ENCODE results near the gene POFUT2.

The POFUT2 gene

GRCh38 chr21:45296638-45297037 lies 8.9 kb upstream of the POFUT2 start:
- no peak for DNase-seq

- DNase-seq = no peak
These were observed 8.1 kb upstream of the POFUT2 start for GRCh38 chr21:45295576-45296365.

- DNase-seq = no peak
These were observed 7.0 kb upstream of the POFUT2 start for GRCh38 chr21:45294509-45295291.

DNA sequence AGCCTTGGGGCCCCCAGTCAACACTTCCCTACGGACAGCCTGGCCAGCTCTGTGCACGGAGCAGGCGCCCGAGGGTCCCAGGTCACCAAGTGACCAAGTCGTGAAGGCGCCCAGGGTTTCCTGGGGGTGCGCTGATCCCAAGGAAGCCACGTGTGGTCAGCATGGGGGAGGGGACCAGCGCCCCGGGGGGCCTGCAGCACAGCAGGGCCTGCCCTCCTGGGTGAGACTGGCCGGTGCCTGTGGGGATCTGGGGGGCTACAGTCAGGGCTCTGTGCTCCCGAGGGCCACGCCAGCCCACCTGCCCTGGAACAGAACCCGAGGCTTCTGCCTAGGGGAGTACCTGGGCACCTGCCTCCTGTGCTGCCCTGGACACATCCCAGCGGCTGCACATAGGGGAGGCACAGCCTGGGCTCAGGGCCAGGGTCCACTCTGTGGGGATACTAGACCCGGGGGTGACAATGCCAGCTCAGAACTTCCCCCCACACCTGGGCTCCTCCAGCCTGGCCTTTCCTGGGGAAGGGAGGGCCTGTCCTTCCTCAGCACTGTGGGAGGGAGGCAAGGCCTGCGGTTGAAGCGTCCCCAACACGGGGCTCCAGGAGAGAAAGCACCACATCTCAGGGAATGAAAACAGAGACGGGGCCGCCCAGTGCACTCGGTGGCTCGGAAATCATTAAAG lies 6.2 kb upstream of the POFUT2 start:
- no peak for DNase-seq

- no peak for DNase-seq
These were observed 5.6 kb upstream of the POFUT2 start for GRCh38 chr21:45293220-45293725.

DNA sequence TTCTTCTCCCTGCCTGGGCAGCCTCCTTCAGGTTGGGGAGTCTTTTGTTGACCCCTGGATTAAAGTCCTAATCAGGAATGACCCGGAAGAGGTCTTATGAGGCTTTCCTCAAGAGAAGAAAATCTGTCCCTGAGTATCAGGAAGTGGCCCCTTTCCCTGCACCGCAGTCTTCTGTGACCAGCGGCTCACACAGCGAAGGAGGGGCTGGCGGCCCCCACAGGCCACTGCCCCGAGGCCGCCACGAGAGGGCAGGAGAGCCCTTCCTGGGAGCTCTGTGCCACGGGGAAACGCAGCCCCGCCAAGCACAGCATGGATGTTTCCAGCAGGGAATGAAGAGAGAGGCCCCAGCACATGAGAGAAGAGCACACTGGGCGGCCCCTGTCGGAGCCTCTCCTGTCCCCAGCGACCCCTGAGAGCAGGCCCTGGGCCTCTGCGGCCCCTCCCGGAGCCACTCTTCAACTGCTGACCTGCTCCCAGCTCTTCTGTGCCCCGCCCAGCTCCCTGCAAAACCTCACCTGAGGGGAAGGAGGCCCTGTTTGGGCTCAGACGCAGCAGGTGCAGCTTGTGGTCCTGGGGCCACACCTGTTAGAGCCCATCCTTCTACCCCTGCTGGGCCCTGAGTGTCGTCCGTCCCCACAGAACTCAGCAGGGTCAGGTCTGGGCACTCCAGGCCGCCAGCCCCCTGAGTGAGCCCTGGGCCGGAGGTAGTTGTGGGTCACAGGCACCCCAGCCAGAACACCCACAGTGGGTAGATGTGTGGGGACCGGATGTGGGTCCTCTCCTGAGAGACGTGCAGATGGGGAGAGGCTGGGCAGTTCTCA lies 4.9 kb upstream of the POFUT2 start:
- DNase-seq = peak; percentile 74

GRCh38 chr21:45291613-45292398 lies 4.1 kb upstream of the POFUT2 start:
- no peak for DNase-seq

- DNase-seq = no peak
These were observed 3.4 kb upstream of the POFUT2 start for GRCh38 chr21:45290948-45291612.

- no peak for DNase-seq
These were observed 2.2 kb upstream of the POFUT2 start for GRCh38 chr21:45289655-45290515.

DNA sequence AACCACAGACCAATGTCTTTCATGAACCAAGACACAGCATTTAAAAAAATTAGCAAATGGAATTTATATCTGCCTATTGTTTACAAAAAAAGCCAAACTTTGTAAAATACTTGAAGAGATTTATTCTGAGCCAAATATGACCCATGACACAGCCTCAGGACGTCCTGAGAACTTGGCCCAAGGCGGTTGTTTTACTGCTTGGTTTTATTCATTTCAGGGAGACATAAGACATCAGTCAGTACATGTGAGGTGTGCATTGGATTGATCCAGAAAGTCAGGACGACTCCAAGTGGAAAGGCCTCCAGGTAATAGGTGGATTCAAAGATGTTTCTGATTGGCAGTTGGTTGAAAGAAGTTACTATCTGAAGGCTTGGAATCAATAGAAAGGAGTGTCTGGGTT lies 1.4 kb upstream of the POFUT2 start:
- no peak for DNase-seq

DNA sequence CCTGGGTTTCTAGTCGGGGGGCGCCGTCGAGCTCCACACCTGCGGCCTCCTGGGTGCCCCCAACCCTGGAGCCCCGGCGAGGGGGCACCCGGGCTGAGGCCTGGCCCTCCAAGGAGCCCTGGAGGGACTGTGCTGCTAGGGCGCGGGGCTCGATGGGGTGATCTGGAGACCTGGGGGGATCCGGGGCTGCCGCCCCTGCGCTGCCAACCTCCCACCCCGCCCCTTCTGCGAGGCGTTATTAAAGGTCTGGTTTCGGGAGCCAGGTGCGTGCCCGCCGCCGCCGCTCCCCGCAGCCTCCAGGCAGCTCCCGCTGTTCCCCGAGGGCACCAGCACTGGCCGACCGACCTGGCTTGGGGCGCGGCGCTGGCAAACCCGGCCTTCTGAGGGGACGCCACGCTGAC lies 746 bp upstream of the POFUT2 start:
- no peak for DNase-seq

DNA sequence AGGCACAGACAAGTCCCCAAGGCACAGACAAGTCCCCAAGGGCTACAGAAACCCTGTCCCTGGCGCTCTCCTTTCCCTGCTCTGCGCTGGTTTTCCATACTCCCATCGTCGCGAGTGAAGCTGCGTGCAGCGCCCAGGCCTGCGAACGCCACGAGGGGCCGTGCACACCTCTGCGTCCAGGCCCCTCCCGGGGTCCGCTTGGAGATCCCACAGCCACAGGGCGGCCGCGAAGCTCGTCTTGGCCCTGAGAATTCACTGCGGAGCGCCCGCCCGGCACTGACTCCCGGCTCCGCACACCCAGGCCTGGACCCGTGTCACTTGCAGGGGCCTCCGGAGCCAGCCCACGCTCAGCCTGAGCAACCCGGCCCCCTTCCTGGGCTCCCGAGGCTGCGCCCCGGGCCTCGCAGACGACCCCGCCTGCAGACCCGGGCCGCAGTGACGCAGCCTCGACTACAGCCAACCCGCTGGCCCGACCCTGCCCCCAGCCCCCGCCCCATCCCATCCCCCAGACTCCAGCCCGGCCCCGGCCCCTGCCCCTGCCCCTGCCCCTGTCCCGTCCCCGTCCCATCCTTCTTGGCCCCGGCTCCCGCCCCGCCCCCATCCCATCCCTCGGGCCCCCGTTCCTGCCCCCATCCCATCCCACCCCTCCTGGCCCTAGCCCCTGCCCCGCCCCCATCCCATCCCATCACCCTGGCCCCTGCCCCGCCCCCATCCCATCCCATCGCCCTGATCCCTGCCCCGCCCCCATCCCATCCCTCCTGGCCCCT lies 841 bp downstream of the POFUT2 start:
- DNase-seq = no peak

- DNase-seq = no peak
These were observed 2.3 kb downstream of the POFUT2 start for GRCh38 chr21:45285266-45285931.

GRCh38 chr21:45284456-45284741 lies 3.3 kb downstream of the POFUT2 start:
- DNase-seq = no peak

DNA sequence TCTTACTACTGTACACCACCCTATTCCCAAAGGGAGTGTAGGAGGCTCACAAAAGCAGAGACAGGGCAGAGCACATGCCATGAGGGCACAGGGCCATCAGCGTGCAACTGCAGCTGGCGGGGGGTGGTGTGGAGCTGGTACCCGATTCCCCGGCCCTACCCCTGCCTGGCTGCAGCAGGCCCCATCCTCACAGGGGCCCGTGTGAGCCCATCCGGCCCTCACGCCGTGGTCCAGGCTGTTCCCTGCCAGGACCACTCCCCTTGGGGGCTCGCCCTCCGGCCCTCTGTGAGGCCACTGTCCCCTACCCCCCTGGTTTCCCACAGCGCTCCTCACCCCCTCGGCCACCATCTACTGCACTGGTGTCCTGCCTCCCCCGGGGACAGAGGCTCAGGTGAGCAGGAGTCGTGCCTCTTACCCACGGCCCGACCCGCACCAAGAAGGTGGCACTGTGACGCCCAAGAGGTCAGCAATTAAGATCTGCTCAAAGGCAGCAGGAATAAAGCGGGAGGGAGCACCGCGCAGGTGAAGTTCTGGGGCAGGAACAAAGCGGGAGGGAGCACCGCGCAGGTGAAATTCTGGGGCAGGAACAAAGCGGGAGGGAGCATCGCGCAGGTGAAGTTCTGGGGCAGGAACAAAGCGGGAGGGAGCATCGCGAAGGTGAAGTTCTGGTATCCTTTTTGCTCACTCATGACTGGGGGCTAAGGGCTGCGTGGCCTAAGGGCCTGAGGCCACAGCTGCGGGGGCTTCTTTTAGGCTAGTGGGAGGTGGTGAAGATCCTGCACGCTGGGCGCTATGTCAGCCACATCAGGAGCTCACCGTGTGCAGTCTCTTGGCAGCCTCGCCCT lies 3.9 kb downstream of the POFUT2 start:
- DNase-seq = no peak

DNA sequence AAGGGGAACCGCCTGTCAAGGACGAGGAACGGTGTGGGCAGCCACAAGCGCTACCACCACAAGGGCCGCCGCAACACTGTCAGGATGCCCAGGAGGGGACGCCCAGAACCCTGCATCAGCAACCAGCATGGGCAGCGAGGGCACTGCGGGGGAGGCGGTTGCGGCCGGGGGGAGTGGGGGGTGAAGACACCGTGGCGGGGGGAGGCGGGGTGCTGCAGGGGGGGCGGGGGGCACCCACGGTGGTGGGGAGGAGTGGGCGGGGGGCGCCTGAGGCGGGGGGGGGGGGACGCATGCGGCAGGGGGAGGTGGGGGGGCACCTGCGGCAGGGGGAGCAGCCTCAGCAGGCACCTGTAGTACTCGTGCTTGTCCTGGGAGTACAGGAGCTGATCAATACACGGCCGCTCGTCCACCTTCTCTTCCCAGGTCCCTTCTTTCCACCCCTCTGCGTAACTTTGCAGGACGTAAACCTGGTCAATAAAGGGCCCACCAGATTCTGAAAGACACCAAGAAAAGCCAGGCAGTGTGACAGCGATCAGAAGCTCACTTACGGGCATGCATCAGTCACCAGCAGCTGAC lies 4.6 kb downstream of the POFUT2 start:
- no peak for DNase-seq

DNA sequence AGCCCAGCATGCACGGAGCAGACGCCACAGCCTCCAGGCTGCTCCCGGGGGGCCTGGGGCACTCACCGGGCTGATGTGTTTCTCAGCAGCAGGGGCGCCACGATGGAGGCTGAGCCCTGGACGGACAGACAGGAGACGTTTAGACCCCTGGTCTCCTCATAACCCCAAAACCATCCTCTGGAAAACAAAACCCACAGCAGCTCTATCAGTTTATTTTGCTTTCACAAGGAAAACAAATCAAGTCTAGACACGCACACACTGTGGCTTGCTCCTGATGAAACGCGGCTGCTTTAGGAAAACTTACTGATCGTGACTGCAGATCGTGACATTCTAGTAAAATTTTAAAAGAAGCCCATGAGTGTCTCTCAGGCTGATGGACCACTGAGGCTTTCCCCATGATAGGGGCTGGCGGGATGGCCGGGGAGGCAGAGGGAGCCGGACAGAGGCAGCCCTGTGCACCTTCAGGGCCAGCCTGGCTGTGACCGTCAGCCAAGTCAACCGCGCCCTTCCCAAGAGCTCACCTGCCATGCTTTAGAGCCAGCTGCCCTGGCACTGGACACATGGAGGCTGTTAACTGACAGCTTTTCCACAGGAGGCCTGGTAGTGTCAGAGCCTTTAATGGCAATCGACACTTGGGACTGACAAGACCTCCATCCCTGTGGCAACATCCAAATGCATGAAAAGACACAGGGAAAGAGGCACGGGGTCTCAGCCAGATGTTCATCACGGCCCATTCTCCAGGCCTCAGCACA lies 5.2 kb downstream of the POFUT2 start:
- no peak for DNase-seq
